CD4-positive, alpha-beta T cell treated with Interleukin-12 subunit alpha and Interleukin-12 subunit beta, for 1 hour (primary cell): ENCODE data around the gene CDK5R2.
A peak's percentile ranks its signal among the peaks of the same experiment; 100 is the strongest.

Source experiments
- DNase-seq: peaks from one replicate; pipeline ENCODE4 v3.0.0-alpha.2; 2020

CDK5R2 gene

DNA sequence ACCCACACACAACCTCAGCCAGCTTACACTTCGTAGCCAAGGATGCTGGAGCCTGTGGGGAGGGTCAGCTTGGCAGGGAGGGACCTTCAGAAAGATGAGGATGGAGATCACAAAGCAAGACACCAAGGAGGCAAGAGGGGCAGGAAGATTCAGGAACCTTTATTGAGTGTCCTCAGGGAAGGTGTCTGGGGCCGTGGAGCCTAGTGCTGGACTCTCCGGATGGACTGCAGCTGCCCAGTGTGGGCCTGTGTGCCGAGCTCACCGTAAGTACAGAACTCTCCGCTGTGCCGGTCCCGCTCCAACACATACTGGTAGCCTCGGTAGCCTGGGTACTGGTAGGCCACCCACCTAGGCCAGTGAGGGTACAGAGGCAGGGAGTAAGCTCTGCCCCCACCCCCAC lies 30.6 kb downstream of the CDK5R2 start:
- DNase-seq, result no peak

DNA sequence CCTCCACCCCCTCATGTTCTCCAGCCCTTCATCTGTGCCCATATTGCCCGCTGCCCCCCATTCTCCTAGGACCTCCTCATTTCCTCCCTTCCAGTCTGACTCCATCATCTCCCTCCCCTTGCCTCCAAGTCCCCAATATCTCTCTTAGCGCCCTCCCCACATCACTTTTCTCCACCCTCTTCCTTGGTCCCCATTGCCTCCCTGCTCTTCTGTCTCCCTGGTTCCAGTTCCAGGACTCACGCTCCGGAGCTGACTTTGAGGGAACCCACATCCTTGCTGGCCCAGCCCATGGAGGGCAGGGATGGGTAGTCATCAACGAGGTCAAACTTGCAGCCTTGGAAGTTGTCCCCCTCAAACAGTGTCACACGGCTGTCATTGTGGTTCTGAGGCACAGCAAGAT lies 31.1 kb downstream of the CDK5R2 start:
- DNase-seq, result no peak

DNA sequence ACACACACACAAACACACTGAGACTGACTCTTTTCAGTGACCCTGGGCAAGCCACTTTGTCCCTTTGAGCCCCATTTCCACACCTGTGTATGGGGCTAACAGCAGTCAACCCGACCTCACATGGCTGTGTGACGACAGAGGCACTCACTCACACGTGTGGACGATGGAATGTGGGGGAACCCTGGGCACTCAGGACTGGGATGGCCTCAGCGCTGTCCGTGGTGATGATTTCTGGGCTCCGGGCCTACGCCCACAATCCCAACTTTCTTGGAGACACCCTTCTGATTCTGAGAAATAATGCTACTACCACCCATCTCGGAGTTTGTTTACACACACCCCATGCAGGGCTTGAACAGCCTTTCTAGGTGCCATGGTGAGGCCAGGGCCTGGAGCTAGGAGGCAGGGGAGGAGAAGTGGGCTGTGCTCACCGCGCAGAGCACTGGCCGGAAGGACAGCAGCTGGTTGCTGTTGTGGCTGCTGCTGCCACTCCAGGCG lies 32.3 kb downstream of the CDK5R2 start:
- DNase-seq, result no peak

DNA sequence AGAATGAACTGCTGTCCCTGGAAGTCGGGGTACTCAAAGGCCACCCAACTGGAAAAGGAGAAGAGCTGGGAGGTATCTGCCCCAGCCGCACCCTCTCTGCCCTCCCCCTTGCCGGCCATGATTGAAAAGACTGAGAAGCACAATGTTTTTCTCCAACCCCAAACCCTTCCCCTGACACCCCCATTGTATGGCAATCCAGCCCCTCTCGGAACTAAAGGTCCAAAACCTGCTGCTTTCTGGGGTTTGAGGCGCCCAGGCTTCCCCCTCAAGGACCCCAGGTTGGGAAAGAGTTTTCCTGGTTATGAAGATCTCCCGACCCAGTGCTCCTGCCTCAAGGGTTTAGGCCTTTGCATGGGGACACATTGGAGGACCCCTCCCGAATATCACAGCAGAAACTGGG lies 32.7 kb downstream of the CDK5R2 start:
- no peak for DNase-seq

DNA sequence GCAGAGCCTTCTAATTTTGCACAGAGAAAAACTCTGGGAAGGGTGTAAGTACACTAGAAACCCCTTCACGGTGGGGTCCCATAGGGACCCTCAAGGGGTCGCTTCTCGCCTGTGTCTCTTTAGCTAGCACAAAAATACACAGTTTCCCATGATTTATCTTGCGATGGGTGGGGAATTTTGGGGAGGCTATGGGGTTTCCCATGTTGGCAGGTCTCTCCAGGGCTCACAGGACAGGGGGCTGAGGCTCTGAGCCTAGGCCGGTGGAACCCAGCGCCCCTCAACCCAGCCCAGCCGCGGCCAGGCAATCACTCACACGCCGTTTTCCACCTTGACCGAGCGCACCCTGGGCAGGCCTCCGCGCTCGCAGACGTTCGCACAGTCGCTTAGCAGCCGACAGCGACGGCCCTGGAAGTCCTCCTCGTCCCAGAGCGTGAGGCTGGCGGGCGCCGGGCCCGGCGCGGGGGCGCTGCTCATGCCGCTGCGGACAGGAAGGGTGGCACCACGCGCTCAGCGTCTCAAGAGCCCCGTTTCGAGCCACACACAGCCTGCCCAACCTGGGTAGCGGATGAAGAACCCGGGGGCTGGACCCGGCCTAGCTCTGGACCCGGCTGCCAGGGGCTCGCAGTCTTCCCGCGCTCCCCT lies 33.4 kb downstream of the CDK5R2 start:
- DNase-seq, result no peak

DNA sequence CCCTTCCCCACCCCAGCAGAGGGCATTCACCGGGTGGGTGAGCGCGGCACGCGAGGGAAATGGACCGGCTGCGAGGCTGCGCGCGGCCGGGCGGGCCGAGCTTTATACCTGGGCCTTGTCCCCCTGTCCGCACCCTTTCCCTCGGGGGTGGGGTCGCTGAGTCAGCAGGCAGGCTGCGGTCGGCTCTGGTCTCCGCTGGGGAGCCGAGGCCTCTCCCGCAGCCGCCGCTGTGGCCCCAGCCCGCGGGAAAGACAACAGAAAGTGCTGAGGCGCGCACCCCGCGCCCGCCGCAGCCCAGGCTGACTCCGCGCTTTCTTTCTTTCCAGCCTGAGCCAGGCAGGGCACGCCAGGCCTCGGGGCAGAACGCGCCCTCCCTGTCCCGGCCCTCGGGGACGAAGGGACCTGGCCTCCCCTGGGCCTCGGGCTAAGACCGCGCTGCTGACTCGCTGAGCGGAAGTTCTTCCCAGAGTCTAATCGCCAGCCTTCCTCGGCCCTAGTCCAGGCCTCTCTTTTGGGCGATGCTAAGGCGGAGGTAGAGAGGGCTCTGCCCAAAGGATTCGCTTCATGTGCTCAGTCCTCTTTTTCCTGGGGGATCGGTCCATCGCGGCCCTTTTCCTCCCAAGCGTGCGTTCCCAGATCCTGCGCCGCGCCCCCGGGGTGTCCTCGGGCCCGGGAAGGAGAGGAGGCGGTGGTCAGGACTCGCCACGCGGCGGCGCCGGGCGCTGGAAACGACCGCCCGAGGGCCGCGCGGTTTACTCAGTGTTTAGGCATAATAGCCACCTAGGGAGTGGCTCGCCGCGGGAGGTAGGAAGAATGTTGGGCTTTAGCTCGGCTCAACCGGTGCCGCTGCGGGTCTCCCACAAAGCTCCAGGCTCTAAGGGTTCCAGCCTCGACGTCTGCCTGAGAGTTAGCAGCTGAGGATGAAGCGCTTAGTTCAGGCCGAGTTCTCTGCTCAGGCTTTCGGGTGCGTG lies 34.2 kb downstream of the CDK5R2 start, which contains the start of gene CRYBA2:
TSS of gene CRYBA2 (minus strand) at position 78 of the 971 bp plus-strand sequence. CDS start 246 bp downstream, outside the sequence.
- no peak for DNase-seq

DNA sequence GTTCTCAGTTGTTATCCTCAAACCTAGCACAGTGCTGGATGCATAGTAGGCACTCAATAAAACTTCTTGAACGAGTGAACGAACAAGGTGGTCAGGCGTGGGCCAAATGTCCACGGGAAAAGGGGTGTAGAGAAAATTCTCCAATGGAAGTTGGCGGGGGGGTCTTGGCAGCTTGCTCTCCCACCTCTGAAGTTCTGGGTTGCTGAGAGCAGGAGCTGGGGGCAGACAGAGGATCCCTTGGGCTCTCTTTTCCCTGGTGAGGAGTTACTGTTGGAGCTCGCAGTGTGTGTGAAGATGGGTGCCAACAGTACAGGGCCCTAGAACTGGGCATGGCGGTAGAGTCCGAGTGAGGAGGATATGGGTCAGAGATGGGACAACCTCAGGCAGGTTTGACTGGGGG lies 36.1 kb downstream of the CDK5R2 start:
- no peak for DNase-seq

DNA sequence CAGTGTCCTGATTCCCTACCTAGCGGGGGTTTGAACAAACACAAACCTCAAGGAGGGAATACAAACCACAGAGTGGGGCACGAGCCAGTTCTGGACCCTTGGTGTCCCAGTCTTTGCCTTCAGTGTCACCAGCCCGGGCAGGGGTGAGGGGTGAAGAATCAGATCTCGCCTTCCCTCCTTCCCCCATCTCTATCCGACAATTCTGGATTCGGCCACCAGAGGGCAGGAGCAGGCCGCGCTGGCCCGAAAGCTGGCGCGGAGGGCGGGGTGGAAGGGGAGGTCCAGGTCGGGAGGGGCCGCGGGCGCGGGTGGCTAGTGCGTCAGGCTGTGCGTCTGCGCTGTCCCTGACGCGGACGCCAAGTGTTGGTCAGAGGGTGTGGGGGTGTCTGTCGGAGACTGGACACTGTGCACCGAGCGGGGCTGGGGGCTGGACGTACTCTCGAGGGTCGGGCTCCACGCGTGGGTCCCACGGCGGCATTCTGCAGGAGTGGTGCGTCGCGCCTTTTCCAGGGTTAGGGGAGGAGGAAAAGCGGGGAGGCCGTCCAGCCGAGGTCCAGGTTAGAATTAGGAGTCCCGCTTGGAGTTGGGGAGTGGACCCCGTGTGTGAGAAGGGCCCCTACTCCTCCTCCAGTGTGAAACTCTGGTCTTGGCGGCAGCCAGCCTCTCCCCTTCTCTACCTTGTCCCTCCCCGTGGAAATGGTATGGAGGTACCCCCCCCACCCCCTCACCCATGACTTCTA lies 36.7 kb downstream of the CDK5R2 start:
- peak; percentile 80 for DNase-seq

DNA sequence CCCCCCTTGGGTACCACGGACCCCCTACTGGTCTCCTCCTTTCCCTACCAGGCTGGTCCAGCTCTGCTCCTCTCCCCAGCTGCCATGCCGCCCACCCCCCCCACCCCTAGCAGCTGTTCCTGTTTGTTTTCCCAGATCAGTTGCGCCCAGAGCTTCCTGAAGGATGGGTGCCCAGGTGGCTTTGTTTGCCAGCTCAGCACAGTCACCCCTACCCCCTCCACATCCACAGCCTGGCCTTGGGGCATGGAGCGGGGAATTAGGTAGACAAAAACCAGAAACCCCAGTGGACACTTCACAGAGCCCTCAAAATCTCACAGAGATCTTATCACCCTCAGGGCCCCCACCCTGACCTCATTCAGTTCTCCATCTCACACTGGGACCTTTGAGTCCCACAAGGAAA lies 37.5 kb downstream of the CDK5R2 start:
- DNase-seq, result no peak

DNA sequence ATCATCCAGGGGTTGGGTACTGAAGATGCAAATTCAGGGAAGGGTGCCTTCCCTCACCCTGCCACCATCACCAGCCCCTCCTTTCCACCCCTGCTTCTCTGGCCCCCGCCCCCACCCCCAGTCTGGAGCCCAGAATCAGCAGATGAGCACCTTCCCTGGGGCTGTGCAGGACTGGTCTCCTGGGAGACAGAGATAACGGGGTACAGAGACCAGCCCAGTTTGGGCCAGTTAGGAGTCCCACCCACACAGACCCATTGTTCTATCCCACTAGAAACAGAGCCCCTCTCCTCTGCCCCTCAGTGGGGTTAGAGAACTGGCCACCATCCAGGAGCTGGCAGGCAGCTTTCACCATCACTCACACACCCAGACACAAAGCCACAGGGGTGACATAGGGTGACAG lies 38.3 kb downstream of the CDK5R2 start:
- DNase-seq, result no peak

DNA sequence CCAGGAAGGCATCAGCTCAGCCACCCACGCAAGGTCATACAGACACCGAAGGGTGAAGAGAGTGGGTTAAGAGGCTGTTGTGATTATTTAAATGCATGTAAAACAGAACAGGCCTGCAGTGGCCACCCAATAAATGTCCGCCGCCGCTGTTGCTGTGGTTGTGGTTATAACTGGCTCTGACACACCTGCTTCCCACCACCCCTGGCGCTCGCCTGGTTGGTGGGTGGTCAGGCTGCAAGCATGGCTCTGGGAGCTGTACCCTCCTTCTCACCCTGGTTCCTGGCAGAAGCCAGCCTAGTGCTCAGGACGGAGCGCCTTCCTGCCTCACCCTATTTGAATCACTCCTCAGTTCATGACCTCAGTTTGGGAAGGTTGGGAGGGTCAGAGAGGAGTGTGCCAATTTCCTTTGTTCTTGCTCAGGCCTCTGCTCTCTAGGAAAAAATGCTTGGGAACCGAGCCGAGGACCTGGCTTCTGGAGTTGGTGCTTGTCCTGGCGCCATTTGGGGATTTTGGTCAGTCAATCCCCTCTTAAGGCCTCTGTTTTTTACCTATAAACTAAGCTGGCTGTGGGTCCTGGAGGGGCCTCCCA lies 39.0 kb downstream of the CDK5R2 start:
- no peak for DNase-seq

DNA sequence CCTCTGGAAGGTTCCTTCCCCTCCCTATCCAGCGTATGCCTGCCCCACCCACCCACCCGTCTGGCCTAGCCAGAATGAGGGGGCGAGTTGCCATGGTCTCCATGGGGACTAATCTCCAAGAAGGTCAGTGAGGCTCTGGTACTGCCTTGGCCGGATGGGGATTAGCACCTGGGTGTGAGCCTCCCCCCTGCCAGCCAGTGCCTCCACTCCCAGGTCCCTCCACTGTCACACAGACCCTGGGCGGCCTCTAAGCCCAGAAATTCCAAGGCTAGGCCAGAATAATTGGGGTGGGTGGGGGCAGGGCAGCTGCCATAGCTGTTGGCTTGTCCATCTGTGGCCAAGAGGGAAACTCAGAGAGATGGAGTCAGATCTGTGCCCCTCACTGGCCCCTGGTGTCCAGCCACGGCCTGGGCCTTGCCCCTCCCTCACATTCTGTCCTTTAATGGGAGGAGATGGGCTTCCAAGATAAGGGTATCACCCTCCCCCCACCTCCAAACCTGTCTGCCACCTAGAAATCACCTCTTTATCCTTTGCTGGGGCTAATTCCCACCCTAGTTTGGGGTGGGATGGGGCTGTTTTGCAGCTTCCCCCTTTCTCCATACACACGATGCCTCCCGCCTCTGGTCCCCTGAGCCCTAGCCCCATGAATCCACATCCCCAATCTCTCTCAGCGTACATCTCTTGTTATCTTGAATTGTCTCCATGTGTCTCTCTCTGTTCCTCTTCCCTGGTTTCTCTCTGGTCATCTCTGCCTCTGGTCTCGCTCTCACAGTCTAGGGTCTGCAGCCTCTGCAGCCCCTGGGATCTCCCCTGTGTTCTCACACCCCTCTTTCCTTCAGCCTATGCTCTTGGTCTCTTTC lies 39.8 kb downstream of the CDK5R2 start:
- DNase-seq, result no peak

DNA sequence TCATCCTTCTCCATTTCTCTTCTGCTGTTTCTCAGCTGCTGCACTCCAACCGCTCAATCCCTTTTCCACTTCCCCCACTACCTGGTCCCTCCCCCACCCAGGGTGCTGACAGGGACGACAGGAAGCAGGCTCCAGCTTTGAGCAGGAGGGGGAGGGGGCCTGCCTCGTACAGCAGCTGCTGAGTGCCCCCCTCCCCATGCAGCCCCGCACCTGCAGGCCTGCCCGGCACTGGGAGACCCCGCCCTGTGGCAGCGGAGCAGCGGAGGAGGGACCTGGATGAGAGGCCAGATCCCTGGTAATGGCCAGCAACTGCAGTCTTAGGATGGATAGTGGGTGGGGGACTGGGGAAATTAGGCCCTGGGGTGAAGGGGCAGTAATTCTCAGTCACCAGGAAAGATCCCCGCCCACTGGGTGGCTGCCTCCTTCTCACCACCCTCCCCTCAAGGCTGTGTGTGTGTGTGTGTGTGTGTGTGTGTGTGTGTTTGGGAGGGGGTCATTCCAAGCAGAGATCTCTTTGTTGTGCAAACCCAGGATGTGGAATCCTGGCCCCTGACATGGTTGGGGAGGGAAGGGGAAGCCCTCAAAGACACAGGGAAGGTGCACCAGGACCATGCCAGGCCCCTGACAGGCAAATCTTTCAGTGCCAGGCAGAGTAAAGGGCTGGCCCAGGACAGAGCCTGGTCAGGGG lies 40.6 kb downstream of the CDK5R2 start:
- DNase-seq, result no peak

DNA sequence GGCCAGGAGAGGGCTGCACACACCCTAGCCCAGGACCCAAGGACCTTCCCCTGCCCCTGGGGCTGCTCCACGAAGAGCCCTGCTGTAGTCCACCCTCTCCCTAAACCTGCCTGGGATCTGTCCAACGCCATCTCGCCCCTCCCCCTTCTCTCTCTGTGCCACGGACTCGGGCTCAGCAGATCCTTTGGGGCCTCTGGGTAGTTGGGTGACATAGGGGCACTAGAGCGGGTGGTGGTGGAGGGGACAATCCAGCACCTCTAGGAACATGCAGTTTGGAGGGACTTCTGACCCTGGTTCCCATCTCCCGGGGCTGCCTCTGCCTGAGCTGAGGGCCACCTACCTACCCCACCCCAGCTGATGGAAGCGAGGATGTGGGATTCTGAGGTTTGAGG lies 41.1 kb downstream of the CDK5R2 start:
- DNase-seq, result no peak

DNA sequence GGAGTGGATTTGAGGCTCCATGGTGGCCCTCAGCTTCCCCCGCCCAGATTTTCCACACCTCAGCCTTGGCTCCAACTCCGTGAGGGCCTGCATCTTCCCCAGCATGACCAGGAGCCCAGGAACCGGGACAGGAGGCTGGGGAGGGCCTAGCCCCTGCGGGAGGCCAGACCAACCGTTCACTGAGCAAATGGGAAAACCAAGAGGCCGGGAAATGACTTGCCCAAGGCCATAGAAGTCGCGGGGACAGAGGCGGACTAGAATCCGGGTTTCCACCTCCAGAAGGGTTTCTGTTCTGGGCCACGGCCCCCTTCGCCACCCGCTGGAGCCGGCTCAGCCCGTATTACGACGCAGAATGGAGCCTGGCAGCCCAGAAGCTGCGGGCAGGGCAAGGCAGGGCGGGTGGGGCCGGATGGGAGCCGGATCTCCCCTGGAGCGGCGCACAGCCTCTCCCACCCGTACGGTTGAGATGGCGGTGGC lies 41.7 kb downstream of the CDK5R2 start:
- no peak for DNase-seq

DNA sequence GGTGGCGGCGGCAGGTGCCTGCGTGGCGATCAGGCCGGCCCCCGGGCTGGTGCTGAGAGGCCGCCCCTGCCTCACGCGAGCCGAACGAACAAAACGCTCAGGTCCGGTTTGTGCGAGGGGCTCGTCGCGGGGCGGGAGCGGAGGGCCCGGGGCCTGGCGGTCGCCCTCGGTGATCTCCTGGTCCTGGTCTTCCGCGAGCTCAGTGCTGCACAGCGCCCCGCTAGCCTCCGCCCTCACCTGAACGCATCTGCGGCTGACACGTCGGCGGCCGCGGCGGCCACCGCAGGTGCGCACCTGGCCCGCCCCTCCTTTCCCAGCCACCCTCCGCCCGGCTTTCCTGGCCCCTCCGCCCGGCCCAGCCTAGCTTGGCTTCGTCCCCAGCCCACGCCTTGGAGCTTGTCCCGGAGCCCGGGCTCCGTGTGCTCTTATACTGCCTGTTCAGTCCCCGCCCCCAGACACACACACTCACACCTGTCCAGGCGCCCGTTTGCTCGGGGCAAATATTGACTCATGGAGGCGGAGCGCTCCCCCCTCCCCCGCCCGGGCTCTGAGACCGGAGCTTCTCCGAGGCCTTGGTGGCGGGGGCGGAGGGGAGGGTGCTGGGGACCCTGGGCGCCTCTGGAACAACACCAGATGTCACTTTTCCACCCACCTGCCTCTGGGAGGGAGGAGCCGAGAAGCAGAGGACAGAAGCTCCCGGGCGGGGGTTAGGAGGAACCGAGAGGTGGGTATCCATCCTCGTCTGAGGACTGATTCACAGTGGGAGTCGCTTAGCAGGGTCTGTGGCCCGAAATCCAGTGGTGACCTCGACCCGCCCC lies 42.3 kb downstream of the CDK5R2 start:
- no peak for DNase-seq

DNA sequence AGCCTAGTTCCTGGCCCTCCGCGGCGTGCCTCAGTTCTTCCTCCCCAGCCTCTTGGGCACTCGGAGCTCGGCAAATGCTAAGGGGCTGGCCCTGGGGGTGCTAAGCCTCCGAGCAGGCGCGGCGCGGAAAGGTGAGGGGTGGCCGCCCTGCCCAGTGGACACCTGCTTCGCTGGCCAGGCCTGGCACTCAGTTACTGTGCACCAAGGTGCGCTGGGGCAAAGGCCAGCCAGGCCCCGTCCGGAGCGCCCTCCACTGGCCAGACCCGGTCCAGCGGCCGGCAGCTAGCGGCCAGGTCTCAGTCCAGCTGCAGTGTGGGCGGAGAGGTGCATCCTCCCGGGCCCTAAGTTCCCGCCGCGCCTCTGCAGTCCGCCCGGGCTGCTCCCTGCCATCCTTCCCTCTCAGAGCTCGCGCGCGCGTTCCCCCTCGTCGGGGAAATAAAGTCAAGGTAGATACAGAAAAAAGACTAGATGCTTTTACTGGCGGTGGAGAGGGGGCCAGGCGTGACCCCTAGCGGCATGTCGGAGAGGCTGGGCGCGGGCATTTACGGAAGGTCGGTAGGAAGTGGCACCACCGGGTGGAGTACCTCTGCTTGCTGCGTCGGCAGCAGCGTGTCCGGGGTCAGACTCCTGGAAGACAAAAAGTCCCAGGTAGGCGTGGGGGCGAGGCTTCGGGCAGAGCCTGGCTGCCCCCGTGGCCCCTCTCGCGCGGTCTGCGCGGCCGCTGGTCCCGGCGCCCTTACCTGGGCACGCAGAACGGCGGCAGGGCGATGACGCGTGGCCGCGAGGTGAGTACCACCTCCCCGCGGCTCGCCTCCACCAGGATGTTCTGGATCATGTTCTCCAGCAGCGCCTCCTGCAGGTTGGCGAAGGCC lies 43.2 kb downstream of the CDK5R2 start:
- peak; percentile 43 for DNase-seq

DNA sequence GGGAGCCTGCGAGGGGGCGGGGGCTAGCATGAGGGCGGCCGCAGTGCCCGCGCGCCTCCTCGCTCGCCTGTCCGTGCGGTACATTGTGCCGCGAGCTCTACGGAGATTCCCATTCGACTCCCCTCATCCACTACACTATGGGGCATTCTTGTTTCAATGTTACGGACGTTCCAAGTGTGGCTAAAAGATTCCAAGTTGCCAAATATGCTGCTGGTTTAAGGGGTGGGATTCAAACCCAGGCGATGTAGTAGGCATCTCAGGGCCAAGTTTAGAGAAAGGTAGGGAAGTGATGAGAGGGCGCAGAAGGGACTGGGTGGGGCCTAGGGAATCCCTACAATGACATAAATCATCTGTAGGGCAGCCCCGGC lies 43.8 kb downstream of the CDK5R2 start:
- DNase-seq, result no peak

DNA sequence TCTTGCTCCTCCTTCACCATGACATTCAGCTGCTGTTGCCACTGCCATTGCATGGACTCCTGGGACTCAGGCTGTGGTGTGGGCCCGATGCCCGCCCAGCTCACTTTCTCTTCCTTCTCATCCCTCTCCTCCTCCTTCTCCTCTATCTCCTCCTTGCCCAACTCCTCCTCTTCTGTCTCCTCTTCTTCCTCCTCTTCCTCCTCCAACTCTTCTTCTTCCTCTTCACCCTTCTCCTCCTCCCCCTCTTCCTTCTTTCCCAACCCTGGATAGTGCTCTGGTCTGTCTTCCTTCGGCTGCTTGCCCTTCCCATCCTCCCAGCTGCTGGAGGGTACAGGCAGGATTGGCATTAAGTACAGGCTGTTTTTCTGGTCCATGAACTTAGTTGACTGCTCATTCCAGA lies 44.5 kb downstream of the CDK5R2 start:
- no peak for DNase-seq
